HepG2 (cell line): Measurements from ENCODE around the gene CDH22. TPM values are rescaled to one million over a fixed set of nuclear protein-coding genes. Genes with fewer than 3 reads are reported as not detected.

Source experiments
- ATAC-seq: fragments of 200-7000 bp; cut with Tn5 transposase; 3 replicates; pipeline ENCODE4 v1.9.1; 2020; ENCODE audit warnings: mild to moderate bottlenecking, moderate library complexity
- BruUV-seq: library from RNA; stranded (reverse); fragments of 400-500 nt; replicated peaks from 2 replicates; lab custom pipeline; 2021; lab: Mats Ljungman, UMichigan
- CTCF ChIA-PET: fragments of 300-600 bp; formaldehyde crosslinking; extraction: SDS; loops from one replicate; lab custom pipeline; 2021; ENCODE audit warnings: low total read pairs, inconsistent platforms, low intra/inter-chr PET ratio; lab: Yijun Ruan, JAX
- POLR2A ChIA-PET: fragments of 350-600 bp; sonication (Branson Sonifier 250); formaldehyde crosslinking; loops from one replicate; lab custom pipeline; 2020; ENCODE audit warnings: antibody characterized with exemption, inconsistent platforms; lab: Yijun Ruan, JAX
- DNase-seq: peaks from one replicate; pipeline ENCODE4 v3.0.0-alpha.2; 2015; ENCODE audit warnings: low spot score
- FAIRE-seq: peaks from 3 replicates; lab custom pipeline; 2011; peaks lifted over from hg19 to GRCh38; lab: Jason Lieb, UNC
- H2AFZ ChIP-seq: one replicate; pipeline ENCODE4 v1.6.1; 2011; ENCODE audit warnings: low read length, inconsistent platforms
- H3K27ac ChIP-seq: fragments of 300-600 bp; 3 replicates; pipeline ENCODE4 v1.8.0; 2011; ENCODE audit warnings: mixed run types, mild to moderate bottlenecking, mixed read lengths, low read length, inconsistent platforms; ENCODE audit not compliant: insufficient read depth; ENCODE audit errors: extremely low read length
- H3K27me3 ChIP-seq, 2 experiments: fragments of 200-600 bp in 1 of 2; 2 replicates in 1 of 2; 3 replicates in 1 of 2; pipeline versions ENCODE4 v1.6.0 to v1.8.0; 2011; ENCODE audit warnings: low read length in 2 of 2, mild to moderate bottlenecking in 2 of 2, moderate library complexity in 2 of 2, inconsistent platforms in 1 of 2; ENCODE audit not compliant: insufficient read depth in 2 of 2, control insufficient read depth in 1 of 2
- H3K36me3 ChIP-seq, 2 experiments: fragments of 200-600 bp in 1 of 2; replicated peaks in 1 of 2; 2 replicates in 1 of 2; 3 replicates in 1 of 2; pipeline versions ENCODE4 v1.5.1 to v1.8.0; 2011; ENCODE audit warnings: low read length in 2 of 2, inconsistent platforms in 1 of 2; ENCODE audit not compliant: insufficient read depth in 2 of 2, control insufficient read depth in 1 of 2
- H3K4me1 ChIP-seq: 2 replicates; pipeline ENCODE4 v1.5.1; 2012; ENCODE audit warnings: low read length, inconsistent platforms; ENCODE audit not compliant: insufficient read depth
- H3K4me2 ChIP-seq: 2 replicates; pipeline ENCODE4 v1.6.0; 2011; ENCODE audit warnings: low read depth, low read length, inconsistent platforms
- H3K4me3 ChIP-seq, 3 experiments: fragments of 200-600 bp in 1 of 3; sonication (generic), shearing (Covaris generic) in 1 of 3; replicated peaks in 1 of 3; 2 replicates each; pipeline ENCODE4 v1.5.1; 2011 to 2016; ENCODE audit warnings: low read length in 3 of 3, inconsistent platforms in 2 of 3, low read depth in 2 of 3, mild to moderate bottlenecking in 2 of 3, control low read depth in 1 of 3, mixed read lengths in 1 of 3; ENCODE audit not compliant: insufficient read depth in 1 of 3
- H3K79me2 ChIP-seq: one replicate; pipeline ENCODE4 v1.6.1; 2011; ENCODE audit warnings: low read length, inconsistent platforms; ENCODE audit not compliant: insufficient read depth
- H3K9ac ChIP-seq: 2 replicates; pipeline ENCODE4 v1.6.0; 2011; ENCODE audit warnings: mild to moderate bottlenecking, low read depth, low read length, inconsistent platforms; ENCODE audit not compliant: insufficient read depth
- H3K9me3 ChIP-seq: 2 replicates; pipeline ENCODE4 v1.5.1; 2012; ENCODE audit warnings: mild to moderate bottlenecking, low read length
- H4K20me1 ChIP-seq: 2 replicates; pipeline ENCODE4 v1.6.0; 2011; ENCODE audit warnings: inconsistent platforms, mild to moderate bottlenecking, low read length, moderate library complexity; ENCODE audit not compliant: insufficient read depth
- NFIB ChIP-seq: sonication (generic); formaldehyde crosslinking; IDR thresholded peaks from 2 replicates; pipeline ENCODE4 v1.9.0; 2021; ENCODE audit warnings: missing genetic modification reagents, mild to moderate bottlenecking, borderline replicate concordance
- ZNF768 ChIP-seq: sonication (generic); formaldehyde crosslinking; IDR thresholded peaks from 2 replicates; pipeline ENCODE4 v1.4.0; 2020; ENCODE audit warnings: missing genetic modification reagents
- ZNF883 ChIP-seq: sonication (generic); formaldehyde crosslinking; IDR thresholded peaks from 2 replicates; pipeline ENCODE4 v1.5.1; 2020; ENCODE audit warnings: mild to moderate bottlenecking, missing genetic modification reagents; ENCODE audit errors: not compliant biosample characterization
- WGBS: methylation state at CpG from one replicate; pipeline ENCODE4 v1.1.6; 2017; ENCODE audit warnings: low lambda C conversion rate; 5-methylcytosine and 5-hydroxymethylcytosine counted together
- in situ Hi-C: cut with HindIII; loops from 2 replicates; pipeline ENCODE4 v1.10.0; 2017; ENCODE audit warnings: low pct_unique_long_range_greater_than_20kb; ENCODE audit not compliant: extremely low pct_ligation_motif_present
- intact Hi-C: fragments of 100-400 bp; cut with micrococcal nuclease; formaldehyde crosslinking; loops from one replicate; pipeline ENCODE4 v1.10.0; 2022; ENCODE audit not compliant: unreplicated experiment
- polyA plus RNA-seq, 8 experiments: library from polyadenylated mRNA; depleted of rRNA in 3 of 8; stranded (reverse) in 7 of 8; unstranded in 1 of 8; fragments of >200 nt; fragmentation: Illumina TruSeq in 4 of 8; extraction: Trizol in 4 of 8; gene quantifications; 2 replicates each; pipeline versions ENCODE4 v1.2.1 to v1.2.3, GENCODE V29; 2011 to 2016; ENCODE audit warnings: low read depth in 4 of 8, missing spikeins in 1 of 8, mixed read lengths in 1 of 8; ENCODE audit not compliant: insufficient read depth in 1 of 8
- total RNA-seq, 5 experiments: library from RNA; depleted of rRNA; stranded (reverse); fragments of >200 nt; fragmentation: Illumina TruSeq; extraction: Trizol; gene quantifications; 2 replicates each; pipeline ENCODE4 v1.2.3, GENCODE V29; 2016; ENCODE audit warnings: low read depth in 1 of 5
- TF ChIP-seq, protein P1 (sequence below): sonication (generic); formaldehyde crosslinking; IDR thresholded peaks from 2 replicates; pipeline ENCODE4 v1.9.0; 2021; ENCODE audit warnings: mild to moderate bottlenecking, missing genetic modification reagents
- TF ChIP-seq, protein P2 (sequence below): IDR thresholded peaks from 2 replicates; pipeline ENCODE4 v1.6.1; 2016; ENCODE audit warnings: mild to moderate bottlenecking, missing biosample characterization, missing genetic modification reagents
- TF ChIP-seq, protein P3 (sequence below), 2 experiments: fragments of 450-650 bp in 1 of 2; sonication (generic) in 1 of 2; formaldehyde crosslinking in 1 of 2; IDR thresholded peaks; 2 replicates each; pipeline versions ENCODE4 v1.6.1 to v1.8.0; 2016 to 2022; ENCODE audit warnings: antibody characterized with exemption in 1 of 2, mild to moderate bottlenecking in 1 of 2, missing genetic modification reagents in 1 of 2

CDH22 gene
- total and polyA plus RNA-seq, 2 of the 13 experiments (the other 11 are each of a cell fraction or from before 2014, with no cell fraction given): not detected

DNA sequence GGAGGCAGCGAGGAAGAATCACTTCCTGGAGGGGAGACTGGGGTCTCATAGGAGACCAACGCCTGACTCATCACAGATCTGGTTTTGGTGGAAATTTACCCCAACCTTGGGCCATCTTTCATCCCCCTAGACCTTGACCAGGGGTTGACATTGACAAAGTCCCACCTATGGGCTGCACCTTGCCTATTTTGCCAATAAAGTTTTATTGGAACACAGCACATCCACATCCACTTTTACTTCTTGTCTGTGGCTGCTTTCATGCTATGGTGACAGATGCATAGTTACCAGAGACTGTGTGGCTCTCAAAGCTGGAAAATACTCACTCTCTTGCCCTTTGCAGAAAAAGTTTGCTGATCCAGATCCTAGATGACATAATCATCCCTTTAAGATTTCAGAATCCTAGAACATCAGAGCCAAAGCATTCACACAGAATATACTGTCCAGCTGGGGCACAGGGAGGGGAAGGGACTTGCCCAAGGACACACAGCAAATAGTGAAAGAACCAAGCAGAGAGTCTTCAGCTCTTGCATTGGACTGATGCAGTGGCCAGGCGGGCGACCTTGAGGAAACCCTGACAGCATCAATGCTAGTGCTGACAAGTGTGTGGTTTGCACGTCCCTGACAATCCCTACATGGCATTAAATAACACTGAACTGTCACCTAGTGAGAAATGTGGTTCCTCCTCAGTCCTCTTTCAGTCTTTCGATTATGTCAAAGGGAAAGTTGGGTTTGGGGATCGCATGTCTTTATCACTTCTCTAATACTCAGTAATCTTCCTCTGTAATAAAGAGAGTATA lies 149.0 kb downstream of the CDH22 start:
- Histone ChIP-seq H3K4me3 (no peak overlapping the region), H3K27me3 (peaks cover 4 to 62% of the 10 kb centered on the region in 2 experiments; a peak in 4 of 5 replicates), H2AFZ (no peak overlapping the region), H4K20me1 (no peaks in the 10 kb centered on the region; the same call in 1 of the 2 replicates), H3K9ac (no peak overlapping the region), H3K9me3 (no peaks in the 10 kb centered on the region), H3K27ac (no peak overlapping the region), H3K79me2 (no peaks in the 10 kb centered on the region), H3K4me2 (no peak overlapping the region), H3K4me1 (peaks cover 9% of the 10 kb centered on the region; the same call in 1 of the 2 replicates), H3K36me3 (no peaks in the 10 kb centered on the region)
- FAIRE-seq: no peak
- DNase-seq: no peak
- BruUV-seq: no TSS peak
- ATAC-seq: no peak
- intact Hi-C loops (no loop called here), in situ Hi-C loops (no loop called here)
- 7% methylated on average over 7 of the region's 7 CpGs for WGBS
- CTCF ChIA-PET: no interaction called here
- POLR2A ChIA-PET: no interaction called here
- TF ChIP-seq, protein P1, sequence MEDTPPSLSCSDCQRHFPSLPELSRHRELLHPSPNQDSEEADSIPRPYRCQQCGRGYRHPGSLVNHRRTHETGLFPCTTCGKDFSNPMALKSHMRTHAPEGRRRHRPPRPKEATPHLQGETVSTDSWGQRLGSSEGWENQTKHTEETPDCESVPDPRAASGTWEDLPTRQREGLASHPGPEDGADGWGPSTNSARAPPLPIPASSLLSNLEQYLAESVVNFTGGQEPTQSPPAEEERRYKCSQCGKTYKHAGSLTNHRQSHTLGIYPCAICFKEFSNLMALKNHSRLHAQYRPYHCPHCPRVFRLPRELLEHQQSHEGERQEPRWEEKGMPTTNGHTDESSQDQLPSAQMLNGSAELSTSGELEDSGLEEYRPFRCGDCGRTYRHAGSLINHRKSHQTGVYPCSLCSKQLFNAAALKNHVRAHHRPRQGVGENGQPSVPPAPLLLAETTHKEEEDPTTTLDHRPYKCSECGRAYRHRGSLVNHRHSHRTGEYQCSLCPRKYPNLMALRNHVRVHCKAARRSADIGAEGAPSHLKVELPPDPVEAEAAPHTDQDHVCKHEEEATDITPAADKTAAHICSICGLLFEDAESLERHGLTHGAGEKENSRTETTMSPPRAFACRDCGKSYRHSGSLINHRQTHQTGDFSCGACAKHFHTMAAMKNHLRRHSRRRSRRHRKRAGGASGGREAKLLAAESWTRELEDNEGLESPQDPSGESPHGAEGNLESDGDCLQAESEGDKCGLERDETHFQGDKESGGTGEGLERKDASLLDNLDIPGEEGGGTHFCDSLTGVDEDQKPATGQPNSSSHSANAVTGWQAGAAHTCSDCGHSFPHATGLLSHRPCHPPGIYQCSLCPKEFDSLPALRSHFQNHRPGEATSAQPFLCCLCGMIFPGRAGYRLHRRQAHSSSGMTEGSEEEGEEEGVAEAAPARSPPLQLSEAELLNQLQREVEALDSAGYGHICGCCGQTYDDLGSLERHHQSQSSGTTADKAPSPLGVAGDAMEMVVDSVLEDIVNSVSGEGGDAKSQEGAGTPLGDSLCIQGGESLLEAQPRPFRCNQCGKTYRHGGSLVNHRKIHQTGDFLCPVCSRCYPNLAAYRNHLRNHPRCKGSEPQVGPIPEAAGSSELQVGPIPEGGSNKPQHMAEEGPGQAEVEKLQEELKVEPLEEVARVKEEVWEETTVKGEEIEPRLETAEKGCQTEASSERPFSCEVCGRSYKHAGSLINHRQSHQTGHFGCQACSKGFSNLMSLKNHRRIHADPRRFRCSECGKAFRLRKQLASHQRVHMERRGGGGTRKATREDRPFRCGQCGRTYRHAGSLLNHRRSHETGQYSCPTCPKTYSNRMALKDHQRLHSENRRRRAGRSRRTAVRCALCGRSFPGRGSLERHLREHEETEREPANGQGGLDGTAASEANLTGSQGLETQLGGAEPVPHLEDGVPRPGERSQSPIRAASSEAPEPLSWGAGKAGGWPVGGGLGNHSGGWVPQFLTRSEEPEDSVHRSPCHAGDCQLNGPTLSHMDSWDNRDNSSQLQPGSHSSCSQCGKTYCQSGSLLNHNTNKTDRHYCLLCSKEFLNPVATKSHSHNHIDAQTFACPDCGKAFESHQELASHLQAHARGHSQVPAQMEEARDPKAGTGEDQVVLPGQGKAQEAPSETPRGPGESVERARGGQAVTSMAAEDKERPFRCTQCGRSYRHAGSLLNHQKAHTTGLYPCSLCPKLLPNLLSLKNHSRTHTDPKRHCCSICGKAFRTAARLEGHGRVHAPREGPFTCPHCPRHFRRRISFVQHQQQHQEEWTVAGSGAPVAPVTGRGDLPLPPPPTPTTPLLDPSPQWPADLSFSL (CRISPR knock-in tag): no peak
- TF ChIP-seq NFIB: no peak
- TF ChIP-seq, protein P2, sequence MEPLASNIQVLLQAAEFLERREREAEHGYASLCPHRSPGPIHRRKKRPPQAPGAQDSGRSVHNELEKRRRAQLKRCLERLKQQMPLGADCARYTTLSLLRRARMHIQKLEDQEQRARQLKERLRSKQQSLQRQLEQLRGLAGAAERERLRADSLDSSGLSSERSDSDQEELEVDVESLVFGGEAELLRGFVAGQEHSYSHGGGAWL (CRISPR knock-in tag): no peak
- TF ChIP-seq ZNF768: peak; percentile 73
- no peak for TF ChIP-seq ZNF883 (CRISPR knock-in tag)
- TF ChIP-seq, protein P3, sequence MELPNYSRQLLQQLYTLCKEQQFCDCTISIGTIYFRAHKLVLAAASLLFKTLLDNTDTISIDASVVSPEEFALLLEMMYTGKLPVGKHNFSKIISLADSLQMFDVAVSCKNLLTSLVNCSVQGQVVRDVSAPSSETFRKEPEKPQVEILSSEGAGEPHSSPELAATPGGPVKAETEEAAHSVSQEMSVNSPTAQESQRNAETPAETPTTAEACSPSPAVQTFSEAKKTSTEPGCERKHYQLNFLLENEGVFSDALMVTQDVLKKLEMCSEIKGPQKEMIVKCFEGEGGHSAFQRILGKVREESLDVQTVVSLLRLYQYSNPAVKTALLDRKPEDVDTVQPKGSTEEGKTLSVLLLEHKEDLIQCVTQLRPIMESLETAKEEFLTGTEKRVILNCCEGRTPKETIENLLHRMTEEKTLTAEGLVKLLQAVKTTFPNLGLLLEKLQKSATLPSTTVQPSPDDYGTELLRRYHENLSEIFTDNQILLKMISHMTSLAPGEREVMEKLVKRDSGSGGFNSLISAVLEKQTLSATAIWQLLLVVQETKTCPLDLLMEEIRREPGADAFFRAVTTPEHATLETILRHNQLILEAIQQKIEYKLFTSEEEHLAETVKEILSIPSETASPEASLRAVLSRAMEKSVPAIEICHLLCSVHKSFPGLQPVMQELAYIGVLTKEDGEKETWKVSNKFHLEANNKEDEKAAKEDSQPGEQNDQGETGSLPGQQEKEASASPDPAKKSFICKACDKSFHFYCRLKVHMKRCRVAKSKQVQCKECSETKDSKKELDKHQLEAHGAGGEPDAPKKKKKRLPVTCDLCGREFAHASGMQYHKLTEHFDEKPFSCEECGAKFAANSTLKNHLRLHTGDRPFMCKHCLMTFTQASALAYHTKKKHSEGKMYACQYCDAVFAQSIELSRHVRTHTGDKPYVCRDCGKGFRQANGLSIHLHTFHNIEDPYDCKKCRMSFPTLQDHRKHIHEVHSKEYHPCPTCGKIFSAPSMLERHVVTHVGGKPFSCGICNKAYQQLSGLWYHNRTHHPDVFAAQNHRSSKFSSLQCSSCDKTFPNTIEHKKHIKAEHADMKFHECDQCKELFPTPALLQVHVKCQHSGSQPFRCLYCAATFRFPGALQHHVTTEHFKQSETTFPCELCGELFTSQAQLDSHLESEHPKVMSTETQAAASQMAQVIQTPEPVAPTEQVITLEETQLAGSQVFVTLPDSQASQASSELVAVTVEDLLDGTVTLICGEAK (IDR thresholded peaks at IDR 0.05): peak; percentile 71
- TF ChIP-seq, protein P3 (CRISPR knock-in tag; IDR thresholded peaks at IDR 0.05): peak; percentile 99
